Progenitor cell of endocrine pancreas (in vitro differentiated cells): ENCODE data around the gene UPF3B. TPM values are rescaled to one million over a fixed set of nuclear protein-coding genes. Genes with fewer than 3 reads are reported as not detected.
"Not testable (repeated sequence)": the region's sequence is repeated elsewhere in the genome, so short reads cannot be mapped to it uniquely, and the experiment has no call there.

Experiments
- DNase-seq: peaks from one replicate; pipeline ENCODE4 v3.0.0; 2021; ENCODE audit warnings: low spot score; ENCODE audit not compliant: unreplicated experiment
- H3K27ac Mint-ChIP-seq: 2 replicates; pipeline ENCODE4 v1.8.0; 2021; ENCODE audit warnings: mild to moderate bottlenecking, moderate library complexity, mixed read lengths
- H3K27me3 Mint-ChIP-seq: 2 replicates; pipeline ENCODE4 v1.8.0; 2021; ENCODE audit warnings: mixed read lengths
- H3K36me3 Mint-ChIP-seq: 2 replicates; pipeline ENCODE4 v1.8.0; 2022; ENCODE audit warnings: mixed read lengths; ENCODE audit not compliant: insufficient read depth
- H3K4me1 Mint-ChIP-seq: 2 replicates; pipeline ENCODE4 v1.8.0; 2021; ENCODE audit warnings: low read depth, mixed read lengths
- H3K4me3 Mint-ChIP-seq: 2 replicates; pipeline ENCODE4 v1.8.0; 2021; ENCODE audit warnings: low read depth, mild to moderate bottlenecking, moderate library complexity, mixed read lengths
- H3K9me3 Mint-ChIP-seq: 2 replicates; pipeline ENCODE4 v1.8.0; 2021; ENCODE audit warnings: low read depth, mixed read lengths
- total RNA-seq: library from RNA; stranded (reverse); gene quantifications from 2 replicates; pipeline ENCODE4 v1.2.1, GENCODE V29; 2021
- TF ChIP-seq, protein P1 (sequence below): fragments of 200-600 bp; sonication (generic); IDR thresholded peaks from one replicate; pipeline ENCODE4 v1.5.0; 2021; ENCODE audit warnings: antibody characterized with exemption, mild to moderate bottlenecking; ENCODE audit not compliant: unreplicated experiment

The UPF3B gene
- total RNA-seq, 1 donor from 2014 or later: 30.2 TPM

DNA sequence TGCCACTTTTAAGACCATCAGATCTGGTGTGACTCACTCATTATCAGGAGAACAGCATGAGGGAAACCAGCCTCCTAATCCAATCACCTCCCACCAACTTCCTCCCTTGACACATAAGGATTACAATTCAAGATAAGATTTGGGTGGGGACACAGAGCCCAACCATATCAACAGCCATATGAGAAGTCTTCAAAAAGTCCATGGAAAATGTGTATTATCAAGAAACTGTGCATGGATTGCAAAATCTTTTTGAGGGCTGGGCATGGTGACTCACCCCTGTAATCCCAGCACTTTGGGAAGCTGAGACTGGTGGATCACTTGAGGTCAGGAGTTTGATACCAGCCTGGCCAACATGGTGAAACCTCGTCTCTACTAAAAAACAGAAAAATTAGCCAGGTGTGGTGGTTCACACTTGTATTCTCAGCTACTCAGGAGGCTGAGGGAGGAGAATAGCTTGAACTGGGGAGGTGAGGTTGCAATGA lies 43.5 kb downstream of the UPF3B start:
- Mint-ChIP-seq H3K4me1 (no peaks in the 10 kb centered on the region), H3K4me3 (no peak overlapping the region), H3K27ac (no peak overlapping the region), H3K36me3 (peaks cover 2% of the 10 kb centered on the region), H3K27me3 (no peaks in the 10 kb centered on the region), H3K9me3 (peaks cover 21% of the 10 kb centered on the region)
- DNase-seq: no peak
- TF ChIP-seq, protein P1, sequence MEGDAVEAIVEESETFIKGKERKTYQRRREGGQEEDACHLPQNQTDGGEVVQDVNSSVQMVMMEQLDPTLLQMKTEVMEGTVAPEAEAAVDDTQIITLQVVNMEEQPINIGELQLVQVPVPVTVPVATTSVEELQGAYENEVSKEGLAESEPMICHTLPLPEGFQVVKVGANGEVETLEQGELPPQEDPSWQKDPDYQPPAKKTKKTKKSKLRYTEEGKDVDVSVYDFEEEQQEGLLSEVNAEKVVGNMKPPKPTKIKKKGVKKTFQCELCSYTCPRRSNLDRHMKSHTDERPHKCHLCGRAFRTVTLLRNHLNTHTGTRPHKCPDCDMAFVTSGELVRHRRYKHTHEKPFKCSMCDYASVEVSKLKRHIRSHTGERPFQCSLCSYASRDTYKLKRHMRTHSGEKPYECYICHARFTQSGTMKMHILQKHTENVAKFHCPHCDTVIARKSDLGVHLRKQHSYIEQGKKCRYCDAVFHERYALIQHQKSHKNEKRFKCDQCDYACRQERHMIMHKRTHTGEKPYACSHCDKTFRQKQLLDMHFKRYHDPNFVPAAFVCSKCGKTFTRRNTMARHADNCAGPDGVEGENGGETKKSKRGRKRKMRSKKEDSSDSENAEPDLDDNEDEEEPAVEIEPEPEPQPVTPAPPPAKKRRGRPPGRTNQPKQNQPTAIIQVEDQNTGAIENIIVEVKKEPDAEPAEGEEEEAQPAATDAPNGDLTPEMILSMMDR: no peak

DNA sequence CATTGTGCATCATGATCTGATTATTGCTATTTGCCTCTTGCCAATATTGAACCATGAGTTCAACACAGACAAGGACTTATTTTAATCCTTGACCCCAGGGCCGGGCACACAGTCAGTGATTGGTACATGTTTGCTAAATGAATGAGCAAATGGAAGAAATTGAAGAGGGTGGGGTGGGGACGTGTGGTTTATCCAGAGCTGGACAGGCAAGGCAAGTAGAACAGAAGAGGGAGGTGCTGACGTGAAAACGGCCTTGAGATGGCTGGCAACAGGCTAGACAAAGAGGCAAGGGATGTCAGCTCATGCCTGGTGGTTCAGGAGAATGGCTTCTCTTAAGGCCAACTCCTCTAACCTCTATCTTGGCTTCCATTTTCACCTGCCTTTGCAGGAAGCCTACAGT lies 44.3 kb downstream of the UPF3B start:
- not testable (repeated sequence) for H3K36me3 Mint-ChIP-seq, DNase-seq, H3K4me1 Mint-ChIP-seq, H3K27me3 Mint-ChIP-seq, H3K4me3 Mint-ChIP-seq, H3K27ac Mint-ChIP-seq
- H3K9me3 Mint-ChIP-seq: peaks cover 21% of the 10 kb centered on the region

DNA sequence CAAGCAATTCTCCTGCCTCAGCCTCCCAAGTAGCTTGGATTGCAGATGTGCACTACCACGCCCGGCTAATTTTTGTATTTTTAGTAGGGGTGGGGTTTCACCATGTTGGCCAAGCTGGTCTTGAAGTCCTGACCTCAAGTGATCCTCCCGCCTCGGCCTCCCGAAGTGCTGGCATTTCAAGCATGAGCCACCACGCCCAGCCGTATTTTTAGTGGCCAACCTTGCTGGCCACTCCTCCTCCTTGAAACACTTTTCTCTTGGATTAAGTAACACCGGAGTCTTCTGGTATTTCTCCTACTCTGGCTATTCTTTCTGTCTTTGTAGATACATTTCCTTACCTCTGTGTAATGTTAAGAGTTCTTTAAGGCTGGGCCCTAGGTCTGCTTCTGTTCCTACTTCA lies 50.2 kb downstream of the UPF3B start:
- peaks cover 3% of the 10 kb centered on the region for H3K36me3 Mint-ChIP-seq
- TF ChIP-seq, protein P1: no peak
- DNase-seq: no peak
- H3K27me3 Mint-ChIP-seq: no peaks in the 10 kb centered on the region
- no peaks in the 10 kb centered on the region for H3K4me1 Mint-ChIP-seq
- H3K9me3 Mint-ChIP-seq: peaks cover 12% of the 10 kb centered on the region
- H3K4me3 Mint-ChIP-seq: no peak overlapping the region
- no peak overlapping the region for H3K27ac Mint-ChIP-seq

DNA sequence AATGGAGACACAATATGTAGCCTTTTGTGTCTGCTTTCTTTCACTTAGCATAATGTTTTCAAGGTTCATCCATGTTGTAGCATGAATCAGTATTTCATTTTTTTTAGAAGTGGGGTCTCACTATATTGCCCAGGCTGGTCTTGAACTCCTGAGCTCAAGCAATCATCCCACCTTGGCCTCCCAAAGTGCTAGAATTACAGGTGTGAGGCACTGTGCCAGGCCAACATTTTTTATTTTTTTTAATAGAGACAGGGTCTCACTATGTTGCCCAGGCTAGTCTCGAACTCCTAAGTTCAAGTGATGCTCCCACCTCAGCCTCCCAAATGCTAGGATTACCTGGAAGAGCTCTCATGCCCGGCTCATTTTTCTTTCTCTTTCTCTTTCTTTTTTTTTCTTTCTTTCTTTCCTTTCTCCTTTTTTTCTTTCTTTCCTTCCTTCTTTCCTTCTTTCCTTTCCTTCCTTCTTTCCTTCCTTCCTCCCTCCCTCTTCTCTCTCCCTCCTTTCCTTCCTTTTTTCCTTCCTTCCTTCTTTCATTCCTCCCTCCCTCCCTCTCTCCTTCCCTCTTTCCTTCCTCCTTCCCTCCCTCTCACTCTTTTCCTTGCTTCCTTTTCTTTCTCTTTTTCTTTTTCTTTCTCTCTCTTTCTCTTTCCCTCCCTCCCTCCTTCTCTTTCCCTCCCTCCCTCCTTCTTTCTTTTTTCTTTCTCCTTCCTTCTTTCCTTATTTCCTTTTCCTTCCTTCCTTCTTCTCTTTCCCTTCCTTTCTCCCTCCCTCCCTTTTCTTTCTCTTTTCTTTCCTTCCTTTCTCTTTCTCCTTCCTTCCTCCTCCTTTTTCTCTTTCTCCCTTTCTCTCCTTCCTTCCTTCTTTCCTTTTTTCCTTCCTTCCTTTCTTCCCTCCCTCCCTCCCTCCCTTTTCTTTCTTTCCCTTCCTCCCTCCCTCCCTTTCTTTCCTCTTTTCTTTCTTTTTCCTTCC lies 51.2 kb downstream of the UPF3B start:
- Mint-ChIP-seq H3K9me3 (peaks cover 10% of the 10 kb centered on the region), H3K27ac (no peak overlapping the region), H3K4me3 (no peak overlapping the region), H3K27me3 (no peaks in the 10 kb centered on the region), H3K4me1 (no peaks in the 10 kb centered on the region), H3K36me3 (peaks cover 3% of the 10 kb centered on the region)
- DNase-seq: no peak
- TF ChIP-seq, protein P1: no peak

DNA sequence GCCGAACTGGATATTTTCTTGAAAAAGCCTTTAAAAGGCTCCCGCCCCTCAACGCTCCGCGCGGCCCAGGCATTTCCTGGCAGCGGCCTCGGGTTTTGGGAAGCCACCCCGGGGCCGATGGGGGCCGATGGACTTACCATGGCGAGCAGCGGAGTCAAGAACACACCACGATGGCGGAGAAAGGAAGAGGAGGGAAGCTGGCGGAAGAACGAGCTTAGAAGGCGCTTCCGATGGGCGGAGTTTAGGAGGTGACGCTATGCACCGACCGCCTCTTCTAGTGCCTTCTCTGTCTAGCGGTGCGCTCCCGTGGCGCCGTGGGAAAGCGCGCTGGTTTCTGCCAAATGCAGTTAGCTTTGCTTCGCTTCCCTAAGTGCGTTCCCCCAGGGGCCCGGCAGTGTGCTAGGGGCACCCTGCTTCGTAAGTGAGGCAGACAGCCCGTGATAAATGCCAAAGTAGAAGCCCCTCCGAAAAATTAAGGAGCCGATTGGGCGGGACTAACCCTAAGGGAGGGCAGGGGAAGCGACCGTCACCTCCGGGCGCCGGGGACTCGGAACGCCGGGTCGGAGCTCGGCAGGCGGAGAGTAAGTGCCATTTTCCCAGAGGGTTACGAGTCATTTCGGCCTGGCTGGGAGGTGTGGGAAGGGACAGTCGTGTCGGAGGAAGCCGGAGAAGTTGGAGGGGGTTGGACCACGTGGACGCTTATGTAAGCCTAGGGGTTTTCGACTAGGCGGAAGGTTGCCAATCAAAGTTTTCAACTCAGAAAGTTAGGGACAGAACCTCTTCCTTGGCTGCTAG lies 61.1 kb downstream of the UPF3B start, which contains the start of gene RPL39:
RPL39 (minus strand) TSS at position 194 of the 795 bp plus-strand sequence; CDS start at position 140, 54 bp downstream.
- DNase-seq: peak; percentile 39
- Mint-ChIP-seq H3K4me3 (peak within 1 kb of the TSS; percentile 95), H3K4me1 (peaks cover 14% of the 10 kb centered on the region), H3K36me3 (peaks cover 9% of the 10 kb centered on the region), H3K27me3 (no peaks in the 10 kb centered on the region), H3K27ac (peak within 1 kb of the TSS; percentile 99), H3K9me3 (no peaks in the 10 kb centered on the region)
- TF ChIP-seq, protein P1: no peak
